ENCODE measurements around the gene SLC25A18.
"Not testable (repeated sequence)": the region's sequence is repeated elsewhere in the genome, so short reads cannot be mapped to it uniquely, and the experiment has no call there.

Gene SLC25A18, protein sequence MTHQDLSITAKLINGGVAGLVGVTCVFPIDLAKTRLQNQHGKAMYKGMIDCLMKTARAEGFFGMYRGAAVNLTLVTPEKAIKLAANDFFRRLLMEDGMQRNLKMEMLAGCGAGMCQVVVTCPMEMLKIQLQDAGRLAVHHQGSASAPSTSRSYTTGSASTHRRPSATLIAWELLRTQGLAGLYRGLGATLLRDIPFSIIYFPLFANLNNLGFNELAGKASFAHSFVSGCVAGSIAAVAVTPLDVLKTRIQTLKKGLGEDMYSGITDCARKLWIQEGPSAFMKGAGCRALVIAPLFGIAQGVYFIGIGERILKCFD

GRCh38 chr22:17562906-17563870, at the start of gene SLC25A18:
SLC25A18 (plus strand) TSS chr22:17563498; CDS start chr22:17579945, 16,447 bp downstream.
- peak; percentile 51 for DNase-seq (ENCODE audit: low spot score)

- DNase-seq (ENCODE audit: low spot score): no peak
Measured at GRCh38 chr22:17513612-17514011, 49.7 kb upstream of the SLC25A18 start.

- DNase-seq (ENCODE audit: low spot score): no peak
Measured at GRCh38 chr22:17514084-17514483, 49.2 kb upstream of the SLC25A18 start.

DNA sequence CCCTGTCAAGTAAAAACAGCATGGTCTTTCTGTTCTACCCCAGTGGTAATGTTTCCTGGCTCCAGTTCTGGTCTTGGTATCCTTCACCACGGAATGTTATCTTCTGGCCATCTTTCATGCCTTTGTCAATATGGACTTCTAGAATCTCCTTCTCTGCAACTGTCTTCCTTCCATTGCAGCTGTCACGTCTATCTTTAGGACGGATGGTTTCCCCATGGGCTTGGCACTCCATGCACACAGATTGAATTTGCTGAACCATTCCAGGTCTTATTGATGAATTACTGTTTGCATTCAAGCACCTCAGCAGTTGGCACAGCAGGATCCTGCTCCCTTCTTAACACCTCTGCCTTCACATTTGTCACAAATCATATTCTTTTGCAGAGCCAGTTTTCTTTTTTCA, 44.9 kb upstream of the SLC25A18 start:
- DNase-seq (ENCODE audit: low spot score): no peak

DNA sequence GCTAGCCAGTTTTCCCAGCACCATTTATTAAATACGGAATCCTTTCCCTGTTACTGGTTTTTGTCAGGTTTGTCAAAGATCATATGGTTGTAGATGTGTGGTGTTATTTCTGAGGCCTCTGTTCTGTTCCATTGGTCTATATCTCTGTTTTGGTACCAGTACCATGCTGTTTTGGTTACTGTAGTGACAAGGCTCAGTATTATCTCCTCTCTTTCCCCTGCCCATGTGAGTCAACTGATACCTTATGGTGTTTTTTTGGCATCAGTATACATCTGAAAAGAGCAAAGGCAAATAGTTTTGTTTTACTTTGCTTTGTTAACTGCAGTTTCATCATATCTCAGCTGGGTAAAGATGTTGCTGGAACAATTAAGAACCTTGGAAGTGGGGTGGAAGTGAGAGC, 41.3 kb upstream of the SLC25A18 start:
- not testable (repeated sequence) for DNase-seq (ENCODE audit: low spot score)

GRCh38 chr22:17523925-17524324, 39.4 kb upstream of the SLC25A18 start:
- DNase-seq (ENCODE audit: low spot score): no peak

DNA sequence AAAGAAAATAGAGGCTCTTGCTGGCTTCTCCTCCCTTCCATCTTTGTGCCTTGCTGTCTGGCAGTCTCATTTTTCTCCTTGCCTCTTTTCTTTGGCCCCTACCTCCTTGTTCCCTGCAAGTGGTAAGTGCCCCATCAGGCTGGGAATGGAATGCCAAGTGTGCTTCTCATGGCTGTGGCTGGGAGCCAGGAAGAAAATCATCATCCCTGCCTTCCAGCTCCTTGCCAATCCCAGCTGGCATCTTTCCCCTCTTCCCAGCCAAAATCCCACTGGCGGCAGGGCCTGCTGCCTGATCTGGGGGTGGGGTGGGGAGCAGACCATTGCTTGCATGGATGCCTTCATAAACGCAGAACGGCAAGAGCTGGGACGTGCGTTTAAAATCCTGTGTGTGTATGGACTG, 27.0 kb upstream of the SLC25A18 start:
- no peak for DNase-seq (ENCODE audit: low spot score)

GRCh38 chr22:17537155-17537554, 26.1 kb upstream of the SLC25A18 start:
- DNase-seq (ENCODE audit: low spot score): no peak

GRCh38 chr22:17540481-17540880, 22.8 kb upstream of the SLC25A18 start:
- no peak for DNase-seq (ENCODE audit: low spot score)

- no peak for DNase-seq (ENCODE audit: low spot score)
Measured at GRCh38 chr22:17541476-17541875, 21.8 kb upstream of the SLC25A18 start.

DNA sequence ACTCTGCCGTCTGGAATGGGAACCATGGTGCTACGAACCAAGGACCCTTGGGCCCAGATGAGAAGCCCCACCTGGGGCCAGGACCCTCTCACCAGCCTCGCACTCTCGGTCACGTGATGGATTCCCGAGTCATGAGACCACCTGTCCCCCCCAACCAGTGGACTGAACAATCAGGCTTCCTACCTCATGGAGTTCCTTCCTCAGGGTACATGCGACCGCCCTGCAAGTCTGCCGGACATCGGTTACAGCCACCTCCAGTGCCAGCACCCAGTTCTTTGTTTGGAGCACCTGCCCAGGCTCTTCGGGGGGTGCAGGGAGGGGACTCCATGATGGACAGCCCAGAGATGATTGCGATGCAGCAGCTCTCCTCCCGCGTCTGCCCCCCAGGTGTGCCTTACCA, 20.8 kb upstream of the SLC25A18 start:
- no peak for DNase-seq (ENCODE audit: low spot score)

GRCh38 chr22:17548010-17548755, 15.1 kb upstream of the SLC25A18 start:
- no peak for DNase-seq (ENCODE audit: low spot score)

GRCh38 chr22:17548756-17549035, 14.6 kb upstream of the SLC25A18 start:
- no peak for DNase-seq (ENCODE audit: low spot score)

DNA sequence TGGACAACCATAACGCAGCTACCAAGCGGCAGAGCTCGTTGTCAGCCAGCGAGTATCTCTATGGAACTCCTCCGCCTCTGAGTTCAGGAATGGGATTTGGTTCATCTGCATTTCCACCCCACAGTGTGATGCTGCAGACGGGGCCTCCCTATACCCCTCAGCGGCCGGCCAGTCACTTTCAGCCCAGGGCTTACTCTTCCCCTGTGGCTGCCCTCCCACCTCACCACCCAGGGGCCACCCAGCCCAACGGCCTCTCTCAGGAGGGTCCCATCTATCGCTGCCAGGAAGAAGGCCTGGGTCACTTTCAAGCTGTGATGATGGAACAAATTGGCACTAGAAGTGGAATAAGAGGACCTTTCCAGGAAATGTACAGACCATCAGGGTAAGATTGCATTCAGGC, 14.1 kb upstream of the SLC25A18 start:
- no peak for DNase-seq (ENCODE audit: low spot score)

- DNase-seq (ENCODE audit: low spot score): no peak
Measured at GRCh38 chr22:17549655-17550054, 13.6 kb upstream of the SLC25A18 start.

- no peak for DNase-seq (ENCODE audit: low spot score)
Measured at GRCh38 chr22:17552737-17553136, 10.6 kb upstream of the SLC25A18 start.

GRCh38 chr22:17554814-17555213, 8.5 kb upstream of the SLC25A18 start:
- no peak for DNase-seq (ENCODE audit: low spot score)

GRCh38 chr22:17559188-17559587, 4.1 kb upstream of the SLC25A18 start:
- no peak for DNase-seq (ENCODE audit: low spot score)

- no peak for DNase-seq (ENCODE audit: low spot score)
Measured at GRCh38 chr22:17563936-17564391, 666 bp downstream of the SLC25A18 start.

DNA sequence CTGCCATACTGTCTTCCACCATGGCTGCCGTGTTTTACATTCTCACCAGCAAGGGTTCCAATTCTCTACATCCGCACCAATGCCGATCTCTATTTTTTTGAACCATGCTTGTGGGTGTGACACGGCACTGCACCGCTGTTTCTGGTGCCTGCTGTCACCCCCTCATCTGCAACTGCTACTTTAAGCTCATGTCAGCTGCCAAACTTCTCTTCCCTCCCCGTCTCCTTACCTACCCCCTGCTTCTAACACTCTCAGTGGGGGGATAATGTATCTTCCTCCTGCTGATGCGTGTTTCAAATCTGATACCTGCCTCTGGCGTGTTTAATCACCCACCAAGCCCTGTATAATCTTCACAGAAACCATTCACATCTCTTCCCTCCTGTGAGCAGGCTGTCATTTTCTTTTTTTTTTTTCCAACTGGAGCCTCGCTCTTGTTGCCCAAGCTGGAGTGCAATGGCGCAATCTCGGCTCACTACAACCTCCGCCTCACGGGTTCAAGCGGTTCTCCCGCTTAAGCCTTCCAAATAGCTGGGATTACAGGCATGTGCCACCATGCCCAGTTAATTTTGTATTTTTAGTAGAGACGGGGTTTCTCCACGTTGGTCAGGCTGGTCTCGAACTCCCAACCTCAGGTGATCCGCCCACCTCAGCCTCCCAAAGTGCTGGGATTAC, 2.9 kb downstream of the SLC25A18 start:
- not testable (repeated sequence) for DNase-seq (ENCODE audit: low spot score)

DNA sequence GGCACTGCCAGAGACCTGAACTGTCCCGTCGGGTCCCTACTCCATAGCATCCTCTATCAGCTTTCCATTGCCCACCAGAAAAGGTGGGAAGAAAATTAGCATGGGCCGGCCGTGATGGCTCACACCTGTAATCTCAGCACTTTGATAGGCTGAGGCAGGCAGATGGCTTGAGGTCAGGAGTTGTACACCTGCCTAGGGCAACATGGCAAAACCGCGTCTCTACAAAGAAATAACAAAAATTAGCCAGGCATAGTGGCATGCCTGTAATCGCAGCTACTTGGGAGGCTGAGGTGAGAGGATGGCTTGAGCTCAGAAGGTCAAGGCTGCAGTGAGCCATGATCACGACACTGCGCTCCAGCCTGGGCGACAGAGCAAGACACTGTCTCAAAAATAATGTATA, 3.5 kb downstream of the SLC25A18 start:
- peak; percentile 28 for DNase-seq (ENCODE audit: low spot score)

- DNase-seq (ENCODE audit: low spot score): peak; percentile 31
Measured at GRCh38 chr22:17569971-17570511, 6.7 kb downstream of the SLC25A18 start.
